22Rv1 (cell line): Measurements from ENCODE around the gene DNAJC5.

ENCODE experiments used
- ZFX ChIP-seq: fragments of 450-650 bp; IDR thresholded peaks from 2 replicates; pipeline ENCODE4 v1.6.1; 2017; ENCODE audit warnings: antibody characterized with exemption, borderline replicate concordance
- TF ChIP-seq, protein P1 (sequence below): fragments of 450-650 bp; IDR thresholded peaks from 2 replicates; pipeline ENCODE4 v1.5.1; 2017; ENCODE audit warnings: mild to moderate bottlenecking

DNA sequence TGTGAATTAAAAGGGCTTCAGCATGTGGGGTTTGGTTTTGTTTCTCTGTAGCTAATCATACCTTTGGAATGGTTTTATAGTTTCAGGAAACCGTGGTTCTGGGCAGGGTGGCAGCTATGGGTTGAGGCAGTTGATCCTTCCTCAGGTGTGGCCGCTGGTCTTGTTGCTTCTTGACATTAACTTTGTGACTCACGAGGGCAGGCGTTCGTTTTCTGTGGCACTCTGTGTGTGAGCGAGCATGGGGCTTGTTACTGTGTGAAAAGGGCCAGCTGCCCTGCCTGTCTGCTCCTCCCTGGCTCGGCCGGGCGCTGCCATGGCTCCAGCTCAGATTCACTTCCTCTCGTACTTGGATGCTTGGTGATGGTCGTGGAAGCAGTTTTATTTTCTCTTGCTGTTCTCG, 16.2 kb downstream of the DNAJC5 start:
- TF ChIP-seq, protein P1, sequence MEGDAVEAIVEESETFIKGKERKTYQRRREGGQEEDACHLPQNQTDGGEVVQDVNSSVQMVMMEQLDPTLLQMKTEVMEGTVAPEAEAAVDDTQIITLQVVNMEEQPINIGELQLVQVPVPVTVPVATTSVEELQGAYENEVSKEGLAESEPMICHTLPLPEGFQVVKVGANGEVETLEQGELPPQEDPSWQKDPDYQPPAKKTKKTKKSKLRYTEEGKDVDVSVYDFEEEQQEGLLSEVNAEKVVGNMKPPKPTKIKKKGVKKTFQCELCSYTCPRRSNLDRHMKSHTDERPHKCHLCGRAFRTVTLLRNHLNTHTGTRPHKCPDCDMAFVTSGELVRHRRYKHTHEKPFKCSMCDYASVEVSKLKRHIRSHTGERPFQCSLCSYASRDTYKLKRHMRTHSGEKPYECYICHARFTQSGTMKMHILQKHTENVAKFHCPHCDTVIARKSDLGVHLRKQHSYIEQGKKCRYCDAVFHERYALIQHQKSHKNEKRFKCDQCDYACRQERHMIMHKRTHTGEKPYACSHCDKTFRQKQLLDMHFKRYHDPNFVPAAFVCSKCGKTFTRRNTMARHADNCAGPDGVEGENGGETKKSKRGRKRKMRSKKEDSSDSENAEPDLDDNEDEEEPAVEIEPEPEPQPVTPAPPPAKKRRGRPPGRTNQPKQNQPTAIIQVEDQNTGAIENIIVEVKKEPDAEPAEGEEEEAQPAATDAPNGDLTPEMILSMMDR, result no peak
- no peak for TF ChIP-seq ZFX
